Duodenal mucosa (tissue), 2 donors: ENCODE measurements around the gene TGFBR2.

Experiments used
- H3K27ac ChIP-seq: one replicate; pipeline ENCODE4 v1.7.0; 2013; ENCODE audit warnings: low read depth, low read length
- H3K27me3 ChIP-seq, 2 donors: one replicate each; pipeline ENCODE4 v1.7.0; 2013; ENCODE audit warnings: low read length in 2 of 2, control low read depth in 1 of 2; ENCODE audit not compliant: insufficient read depth in 2 of 2, control insufficient read depth in 1 of 2
- H3K36me3 ChIP-seq, 2 donors: one replicate each; pipeline ENCODE4 v1.7.0; 2013; ENCODE audit warnings: low read length in 2 of 2, control low read depth in 1 of 2; ENCODE audit not compliant: insufficient read depth in 2 of 2, control insufficient read depth in 1 of 2
- H3K4me1 ChIP-seq, 2 donors: one replicate each; pipeline ENCODE4 v1.7.0; 2013; ENCODE audit warnings: low read length in 2 of 2, control low read depth in 1 of 2; ENCODE audit not compliant: insufficient read depth in 2 of 2, control insufficient read depth in 1 of 2
- H3K4me3 ChIP-seq, 2 donors: one replicate each; pipeline ENCODE4 v1.7.0; 2013; ENCODE audit warnings: low read length in 2 of 2, low read depth in 1 of 2
- H3K9ac ChIP-seq, 2 donors: one replicate each; pipeline ENCODE4 v1.7.0; 2013; ENCODE audit warnings: low read length in 2 of 2, low read depth in 1 of 2
- H3K9me3 ChIP-seq, 2 donors: one replicate each; pipeline ENCODE4 v1.7.0; 2013; ENCODE audit warnings: low read length in 2 of 2, control low read depth in 1 of 2; ENCODE audit not compliant: control insufficient read depth in 1 of 2

Gene TGFBR2

DNA sequence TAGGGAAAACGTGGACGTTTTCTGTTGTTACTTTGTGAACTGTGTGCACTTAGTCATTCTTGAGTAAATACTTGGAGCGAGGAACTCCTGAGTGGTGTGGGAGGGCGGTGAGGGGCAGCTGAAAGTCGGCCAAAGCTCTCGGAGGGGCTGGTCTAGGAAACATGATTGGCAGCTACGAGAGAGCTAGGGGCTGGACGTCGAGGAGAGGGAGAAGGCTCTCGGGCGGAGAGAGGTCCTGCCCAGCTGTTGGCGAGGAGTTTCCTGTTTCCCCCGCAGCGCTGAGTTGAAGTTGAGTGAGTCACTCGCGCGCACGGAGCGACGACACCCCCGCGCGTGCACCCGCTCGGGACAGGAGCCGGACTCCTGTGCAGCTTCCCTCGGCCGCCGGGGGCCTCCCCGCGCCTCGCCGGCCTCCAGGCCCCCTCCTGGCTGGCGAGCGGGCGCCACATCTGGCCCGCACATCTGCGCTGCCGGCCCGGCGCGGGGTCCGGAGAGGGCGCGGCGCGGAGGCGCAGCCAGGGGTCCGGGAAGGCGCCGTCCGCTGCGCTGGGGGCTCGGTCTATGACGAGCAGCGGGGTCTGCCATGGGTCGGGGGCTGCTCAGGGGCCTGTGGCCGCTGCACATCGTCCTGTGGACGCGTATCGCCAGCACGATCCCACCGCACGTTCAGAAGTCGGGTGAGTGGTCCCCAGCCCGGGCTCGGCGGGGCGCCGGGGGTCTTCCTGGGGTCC, at the start of gene TGFBR2:
Gene TGFBR2 (plus strand): TSS at position 301 of the 731 bp plus-strand sequence. CDS start 283 bp downstream, at position 584.
- Histone ChIP-seq H3K4me3 (peak within 1 kb of the TSS; percentile 83 to 92), H3K9ac (peak within 1 kb of the TSS; percentile 76 to 94), H3K27me3 (no peaks in the 10 kb centered on the region), H3K9me3 (no peaks in the 10 kb centered on the region), H3K4me1 (peaks cover 21 to 38% of the 10 kb centered on the region in 2 donors), H3K36me3 (no peaks in the 10 kb centered on the region), H3K27ac (peak within 1 kb of the TSS; percentile 92)

DNA sequence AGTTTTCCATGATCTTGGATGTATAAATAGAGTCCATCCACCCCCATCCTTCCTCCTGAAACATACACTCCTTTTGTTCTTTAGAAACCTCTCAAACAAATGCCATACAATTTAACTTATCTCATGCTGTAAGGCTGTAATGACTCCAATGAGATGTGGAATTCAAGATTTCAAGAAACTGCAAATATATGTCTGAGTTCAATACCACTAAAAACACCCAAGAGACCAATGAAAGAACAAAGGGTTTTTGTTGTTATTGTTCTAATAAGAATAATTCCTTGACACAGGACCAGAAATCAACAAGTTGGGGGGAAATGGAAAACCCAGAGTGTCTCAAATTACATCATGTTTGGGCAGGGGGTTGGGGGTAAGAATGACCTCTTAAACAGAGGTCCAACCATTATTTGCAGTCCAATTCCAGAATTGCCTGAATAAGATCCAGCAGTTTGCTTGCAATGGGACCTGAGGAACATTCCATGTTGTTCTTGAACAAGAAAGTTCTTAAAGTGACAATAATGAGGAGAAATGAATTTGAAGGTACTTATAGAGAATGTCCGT, 48.6 kb upstream of the TGFBR2 start:
- Histone ChIP-seq H3K27me3 (no peaks in the 10 kb centered on the region), H3K4me3 (no peak overlapping the region), H3K9me3 (no peaks in the 10 kb centered on the region), H3K9ac (no peak overlapping the region), H3K4me1 (no peaks in the 10 kb centered on the region), H3K36me3 (no peaks in the 10 kb centered on the region), H3K27ac (no peak overlapping the region)

DNA sequence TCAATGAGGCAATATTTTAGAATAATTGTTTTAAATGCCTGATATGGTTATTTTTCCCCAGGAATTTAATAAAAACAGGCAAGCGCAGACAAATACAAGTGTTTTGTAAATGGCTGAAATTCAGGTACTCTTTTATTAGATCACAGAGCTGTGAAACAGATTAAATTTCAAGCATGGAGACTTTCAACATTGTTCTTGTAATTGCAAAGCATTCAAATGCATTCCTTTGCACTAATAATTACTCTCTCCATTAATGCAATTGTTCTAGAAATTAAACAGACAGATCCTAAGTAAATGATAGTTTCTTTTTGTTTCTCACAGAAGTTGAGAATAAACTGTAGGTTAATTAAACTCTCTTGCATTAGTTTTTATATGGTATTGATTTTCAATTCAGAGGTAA, 42.4 kb upstream of the TGFBR2 start:
- Histone ChIP-seq H3K9me3 (no peaks in the 10 kb centered on the region), H3K4me3 (no peak overlapping the region), H3K27me3 (no peaks in the 10 kb centered on the region)

GRCh38 chr3:30567139-30567753, 39.2 kb upstream of the TGFBR2 start:
- no peaks in the 10 kb centered on the region for H3K36me3 ChIP-seq
- H3K9me3 ChIP-seq, result no peaks in the 10 kb centered on the region
- no peak overlapping the region for H3K4me3 ChIP-seq
- H3K27ac ChIP-seq, result no peak overlapping the region
- no peaks in the 10 kb centered on the region for H3K4me1 ChIP-seq
- no peak overlapping the region for H3K9ac ChIP-seq
- no peaks in the 10 kb centered on the region for H3K27me3 ChIP-seq

More for the DNA sequence above, 42.4 kb upstream of the TGFBR2 start:
- no peaks in the 10 kb centered on the region for H3K4me1 ChIP-seq
- no peak overlapping the region for H3K9ac ChIP-seq
- H3K27ac ChIP-seq, result no peak overlapping the region
- no peaks in the 10 kb centered on the region for H3K36me3 ChIP-seq

- no peaks in the 10 kb centered on the region for H3K27me3 ChIP-seq
- no peaks in the 10 kb centered on the region for H3K9me3 ChIP-seq
- peaks cover 5 to 22% of the 10 kb centered on the region in 2 donors for H3K4me1 ChIP-seq
- no peak overlapping the region for H3K4me3 ChIP-seq
- no peak overlapping the region for H3K9ac ChIP-seq
- H3K27ac ChIP-seq, result no peak overlapping the region
- H3K36me3 ChIP-seq, result no peaks in the 10 kb centered on the region
Measured at GRCh38 chr3:30576946-30577345, 29.5 kb upstream of the TGFBR2 start.

GRCh38 chr3:30577788-30578187, 28.6 kb upstream of the TGFBR2 start:
- Histone ChIP-seq H3K27ac (no peak overlapping the region), H3K9ac (no peak overlapping the region), H3K4me3 (no peak overlapping the region), H3K4me1 (peaks cover 5 to 22% of the 10 kb centered on the region in 2 donors), H3K36me3 (no peaks in the 10 kb centered on the region), H3K27me3 (no peaks in the 10 kb centered on the region), H3K9me3 (no peaks in the 10 kb centered on the region)

GRCh38 chr3:30578479-30578878, 27.9 kb upstream of the TGFBR2 start:
- Histone ChIP-seq H3K4me3 (no peak overlapping the region), H3K9ac (no peak overlapping the region), H3K27ac (no peak overlapping the region)

DNA sequence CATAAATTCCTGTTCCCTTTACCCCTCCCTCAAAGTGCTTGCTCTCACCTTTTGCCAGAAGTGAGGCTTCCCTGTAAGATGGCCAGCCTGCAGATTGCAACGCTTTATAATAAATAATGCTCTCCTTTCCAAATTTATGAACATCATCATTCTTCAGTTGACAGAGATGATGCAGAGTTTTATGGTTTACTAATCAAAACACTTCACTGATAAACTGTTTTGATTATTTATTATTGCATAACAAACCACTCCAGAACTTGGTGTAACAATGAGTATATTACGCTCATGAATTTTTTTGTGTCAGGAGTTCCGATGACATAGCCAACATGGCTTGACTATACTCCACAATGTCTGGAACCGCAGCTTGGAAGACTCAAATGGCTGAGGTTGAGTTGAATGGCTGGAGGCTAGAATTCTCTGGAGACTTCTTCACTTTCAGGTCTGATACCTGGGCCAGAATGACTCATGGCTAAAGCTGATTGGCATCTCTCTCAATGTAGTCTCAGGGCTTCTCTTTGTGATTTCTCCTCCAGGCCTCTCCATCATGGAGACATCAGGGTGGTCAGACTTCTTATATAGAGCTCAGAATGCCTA, 27.3 kb upstream of the TGFBR2 start:
- Histone ChIP-seq H3K4me1 (peaks cover 5 to 29% of the 10 kb centered on the region in 2 donors), H3K9me3 (no peaks in the 10 kb centered on the region), H3K27ac (no peak overlapping the region), H3K4me3 (no peak overlapping the region), H3K9ac (no peak overlapping the region), H3K27me3 (no peaks in the 10 kb centered on the region), H3K36me3 (no peaks in the 10 kb centered on the region)

More at GRCh38 chr3:30578479-30578878, 27.9 kb upstream of the TGFBR2 start:
- H3K27me3 ChIP-seq, result no peaks in the 10 kb centered on the region
- H3K9me3 ChIP-seq, result no peaks in the 10 kb centered on the region
- no peaks in the 10 kb centered on the region for H3K36me3 ChIP-seq
- peaks cover 5 to 27% of the 10 kb centered on the region in 2 donors for H3K4me1 ChIP-seq

DNA sequence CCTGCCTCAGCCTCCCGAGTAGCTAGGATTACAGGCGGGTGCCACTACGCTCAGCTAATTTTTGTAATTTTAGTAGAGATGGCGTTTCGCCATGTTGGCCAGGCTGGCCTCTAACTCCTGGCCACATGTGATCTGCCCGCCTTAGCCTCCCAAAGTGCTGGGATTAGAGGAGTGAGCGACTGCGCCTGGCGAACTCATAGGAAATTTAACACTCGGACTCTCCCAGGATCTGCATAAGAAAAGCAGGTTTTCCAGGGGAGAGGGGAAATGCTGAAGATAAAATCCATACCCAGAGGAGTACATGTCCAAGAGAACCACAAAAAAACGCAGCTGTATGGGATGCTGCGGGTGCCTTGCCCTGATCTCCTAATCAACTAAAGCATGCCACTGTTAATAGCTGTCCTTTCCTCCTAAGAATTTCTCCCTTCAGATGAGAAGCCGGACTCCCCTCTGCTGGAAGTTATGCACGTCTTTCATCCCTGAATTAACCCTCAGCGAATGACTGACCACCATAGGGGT, 25.3 kb upstream of the TGFBR2 start:
- Histone ChIP-seq H3K4me3 (no peak overlapping the region), H3K9me3 (no peaks in the 10 kb centered on the region), H3K27me3 (no peaks in the 10 kb centered on the region), H3K4me1 (peaks cover 6 to 40% of the 10 kb centered on the region in 2 donors), H3K9ac (no peak overlapping the region), H3K36me3 (no peaks in the 10 kb centered on the region), H3K27ac (no peak overlapping the region)

- no peak overlapping the region for H3K27ac ChIP-seq
- no peaks in the 10 kb centered on the region for H3K9me3 ChIP-seq
- H3K4me1 ChIP-seq, result peaks cover 11 to 43% of the 10 kb centered on the region in 2 donors
- no peak overlapping the region for H3K4me3 ChIP-seq
- H3K36me3 ChIP-seq, result no peaks in the 10 kb centered on the region
- H3K9ac ChIP-seq, result no peak overlapping the region
- no peaks in the 10 kb centered on the region for H3K27me3 ChIP-seq
Measured at GRCh38 chr3:30581982-30582381, 24.4 kb upstream of the TGFBR2 start.
